ENCODE measurements around the gene TAF4. TPM values are rescaled to one million over a fixed set of nuclear protein-coding genes. Genes with fewer than 3 reads are reported as not detected.

The TAF4 gene
- total RNA-seq, 1 experiment from 2014 or later, result 94.9 TPM

GRCh38 chr20:61929971-61930666 is 135.6 kb downstream of the TAF4 start:
- no peak for TF ChIP-seq CTCF (IDR thresholded peaks at IDR 0.05; ENCODE audit: insufficient read depth in 1 of 2, low read depth in 1 of 2, low read length in 1 of 2, severe bottlenecking in 1 of 2, unreplicated experiment in 1 of 2)
- H3K36me3 Mint-ChIP-seq (ENCODE audit: insufficient read depth, unreplicated experiment), result peaks cover 6% of the 10 kb centered on the region
- H3K9me3 ChIP-seq, result peaks cover 17% of the 10 kb centered on the region
- no peaks in the 10 kb centered on the region for H3K36me3 ChIP-seq (ENCODE audit: control insufficient read depth, insufficient read depth, low read length)
- ChIA-PET POLR2A (interaction anchor here (0.6 kb wide), 1 partner anchor 8 kb away, joined by 4 read pairs; no protein-coding TSS in a partner anchor), CTCF (no interaction called here)
- no peak overlapping the region for H3K4me3 Mint-ChIP-seq (ENCODE audit: unreplicated experiment)
- H3K27ac Mint-ChIP-seq (ENCODE audit: unreplicated experiment), result no peak overlapping the region
- H3K27me3 Mint-ChIP-seq (ENCODE audit: insufficient read depth, unreplicated experiment), result peaks cover 22% of the 10 kb centered on the region
- no TSS peak for BruUV-seq (replicated peaks)
- H3K9me3 Mint-ChIP-seq (ENCODE audit: unreplicated experiment), result no peaks in the 10 kb centered on the region
- H3K27me3 ChIP-seq (replicated peaks; ENCODE audit: control insufficient read depth, insufficient read depth, low read length), result no peaks in the 10 kb centered on the region
- no peak overlapping the region for H3K4me3 ChIP-seq (ENCODE audit: low read depth, low read length)
- no peaks in the 10 kb centered on the region for H3K4me1 ChIP-seq
- intact Hi-C loops (cut with micrococcal nuclease; ENCODE audit: unreplicated experiment), result no loop called here
- H3K4me1 Mint-ChIP-seq (ENCODE audit: low read depth, unreplicated experiment), result no peaks in the 10 kb centered on the region
- no peak for DNase-seq

DNA sequence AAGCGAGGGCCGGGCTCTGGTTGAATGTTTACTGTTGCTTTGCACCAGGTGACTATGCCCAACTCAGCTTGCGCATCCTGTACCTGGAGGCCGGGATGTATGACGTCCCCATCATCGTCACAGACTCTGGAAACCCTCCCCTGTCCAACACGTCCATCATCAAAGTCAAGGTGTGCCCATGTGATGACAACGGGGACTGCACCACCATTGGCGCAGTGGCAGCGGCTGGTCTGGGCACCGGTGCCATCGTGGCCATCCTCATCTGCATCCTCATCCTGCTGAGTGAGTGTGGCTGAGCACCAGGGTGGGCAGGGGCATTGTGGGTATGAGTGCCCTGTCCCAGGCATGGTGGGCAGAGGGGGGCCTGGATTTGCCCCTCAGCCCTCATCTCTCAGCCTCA is 136.1 kb downstream of the TAF4 start:
- H3K4me1 Mint-ChIP-seq (ENCODE audit: low read depth, unreplicated experiment), result no peaks in the 10 kb centered on the region
- no peak overlapping the region for H3K27ac Mint-ChIP-seq (ENCODE audit: unreplicated experiment)
- no peaks in the 10 kb centered on the region for H3K9me3 Mint-ChIP-seq (ENCODE audit: unreplicated experiment)
- DNase-seq, result no peak
- ChIA-PET POLR2A (interaction anchor here (0.6 kb wide), 1 partner anchor 8 kb away, joined by 4 read pairs; no protein-coding TSS in a partner anchor), CTCF (no interaction called here)
- no peak for TF ChIP-seq CTCF (IDR thresholded peaks at IDR 0.05; ENCODE audit: insufficient read depth in 1 of 2, low read depth in 1 of 2, low read length in 1 of 2, severe bottlenecking in 1 of 2, unreplicated experiment in 1 of 2)
- H3K4me3 Mint-ChIP-seq (ENCODE audit: unreplicated experiment), result no peak overlapping the region
- intact Hi-C loops (cut with micrococcal nuclease; ENCODE audit: unreplicated experiment), result no loop called here
- Histone ChIP-seq H3K9me3 (peaks cover 17% of the 10 kb centered on the region), H3K4me1 (no peaks in the 10 kb centered on the region), H3K4me3 (ENCODE audit: low read depth, low read length) (no peak overlapping the region), H3K36me3 (ENCODE audit: control insufficient read depth, insufficient read depth, low read length) (no peaks in the 10 kb centered on the region), H3K27me3 (replicated peaks; ENCODE audit: control insufficient read depth, insufficient read depth, low read length) (no peaks in the 10 kb centered on the region)
- peaks cover 6% of the 10 kb centered on the region for H3K36me3 Mint-ChIP-seq (ENCODE audit: insufficient read depth, unreplicated experiment)
- H3K27me3 Mint-ChIP-seq (ENCODE audit: insufficient read depth, unreplicated experiment), result peaks cover 22% of the 10 kb centered on the region
- no TSS peak for BruUV-seq (replicated peaks)

DNA sequence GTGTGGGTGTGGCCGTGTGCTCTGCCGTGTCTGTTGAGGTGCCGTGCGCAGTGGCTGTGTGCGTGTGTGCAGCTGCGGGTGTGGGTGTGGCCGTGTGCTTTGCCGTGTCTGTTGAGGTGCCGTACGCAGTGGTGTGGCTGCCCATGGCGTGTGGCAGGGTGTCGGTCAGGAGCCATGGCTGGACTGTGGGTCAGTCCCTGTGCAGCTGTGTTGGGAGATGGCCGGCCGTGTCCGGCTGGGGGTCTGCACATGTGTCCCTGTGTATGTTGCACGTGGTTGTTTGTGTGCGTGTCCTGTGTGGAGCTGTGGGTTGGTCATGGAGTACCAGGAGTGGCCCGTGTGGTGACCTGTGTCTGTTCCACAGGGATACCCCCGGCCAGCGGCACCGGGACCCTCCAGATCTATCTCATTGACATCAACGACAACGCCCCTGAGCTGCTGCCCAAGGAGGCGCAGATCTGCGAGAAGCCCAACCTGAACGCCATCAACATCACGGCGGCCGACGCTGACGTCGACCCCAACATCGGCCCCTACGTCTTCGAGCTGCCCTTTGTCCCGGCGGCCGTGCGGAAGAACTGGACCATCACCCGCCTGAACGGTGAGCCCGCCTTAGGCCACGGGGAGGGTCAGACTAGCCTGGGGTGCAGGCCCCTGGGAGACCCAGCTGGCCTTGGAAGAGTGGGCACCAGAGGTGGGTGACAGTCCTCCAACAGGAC is 137.7 kb downstream of the TAF4 start:
- Mint-ChIP-seq H3K9me3 (ENCODE audit: unreplicated experiment) (no peaks in the 10 kb centered on the region), H3K27ac (ENCODE audit: unreplicated experiment) (no peak overlapping the region), H3K36me3 (ENCODE audit: insufficient read depth, unreplicated experiment) (peaks cover 6% of the 10 kb centered on the region), H3K4me3 (ENCODE audit: unreplicated experiment) (no peak overlapping the region), H3K27me3 (ENCODE audit: insufficient read depth, unreplicated experiment) (peaks cover 22% of the 10 kb centered on the region), H3K4me1 (ENCODE audit: low read depth, unreplicated experiment) (no peaks in the 10 kb centered on the region)
- DNase-seq, result no peak
- no peaks in the 10 kb centered on the region for H3K36me3 ChIP-seq (ENCODE audit: control insufficient read depth, insufficient read depth, low read length)
- H3K4me1 ChIP-seq, result no peaks in the 10 kb centered on the region
- ChIA-PET POLR2A (no interaction called here), CTCF (no interaction called here)
- BruUV-seq (replicated peaks), result no TSS peak
- H3K9me3 ChIP-seq, result peaks cover 17% of the 10 kb centered on the region
- no peak overlapping the region for H3K4me3 ChIP-seq (ENCODE audit: low read depth, low read length)
- intact Hi-C loops (cut with micrococcal nuclease; ENCODE audit: unreplicated experiment), result no loop called here
- no peak for TF ChIP-seq CTCF (IDR thresholded peaks at IDR 0.05; ENCODE audit: insufficient read depth in 1 of 2, low read depth in 1 of 2, low read length in 1 of 2, severe bottlenecking in 1 of 2, unreplicated experiment in 1 of 2)
- H3K27me3 ChIP-seq (replicated peaks; ENCODE audit: control insufficient read depth, insufficient read depth, low read length), result no peaks in the 10 kb centered on the region
